GM23338 (cell line): ENCODE measurements around the gene EEF1A1.
"Not testable (repeated sequence)": the region's sequence is repeated elsewhere in the genome, so short reads cannot be mapped to it uniquely, and the experiment has no call there.

Source experiments
- CREB1 ChIP-seq: fragments of 250-450 bp; sonication (Bioruptor Pico); IDR thresholded peaks from 2 replicates; pipeline ENCODE4 v1.5.0; 2020; ENCODE audit warnings: low read depth, mild to moderate bottlenecking, moderate library complexity
- CTCF ChIP-seq, 2 experiments: fragments of 200-600 bp in 1 of 2; sonication (generic) in 1 of 2; conservative IDR thresholded peaks; 2 replicates each; pipeline versions ENCODE4 v1.5.1 to v1.6.1; 2016 to 2017; ENCODE audit warnings: antibody characterized with exemption in 2 of 2, low read depth in 2 of 2, mild to moderate bottlenecking in 2 of 2, moderate library complexity in 1 of 2
- EZH2 ChIP-seq: fragments of 200-600 bp; sonication (generic); IDR thresholded peaks from one replicate; pipeline ENCODE4 v1.8.0; 2017; ENCODE audit warnings: antibody characterized with exemption, mild to moderate bottlenecking, low read depth; ENCODE audit not compliant: unreplicated experiment
- EZH2phosphoT487 ChIP-seq: fragments of 200-600 bp; sonication (generic); IDR thresholded peaks from one replicate; pipeline ENCODE4 v1.8.1; 2018; ENCODE audit warnings: antibody characterized with exemption; ENCODE audit not compliant: unreplicated experiment
- POLR2AphosphoS5 ChIP-seq: IDR thresholded peaks from 2 replicates; pipeline ENCODE4 v1.6.1; 2016; ENCODE audit warnings: antibody characterized with exemption, low read depth

DNA sequence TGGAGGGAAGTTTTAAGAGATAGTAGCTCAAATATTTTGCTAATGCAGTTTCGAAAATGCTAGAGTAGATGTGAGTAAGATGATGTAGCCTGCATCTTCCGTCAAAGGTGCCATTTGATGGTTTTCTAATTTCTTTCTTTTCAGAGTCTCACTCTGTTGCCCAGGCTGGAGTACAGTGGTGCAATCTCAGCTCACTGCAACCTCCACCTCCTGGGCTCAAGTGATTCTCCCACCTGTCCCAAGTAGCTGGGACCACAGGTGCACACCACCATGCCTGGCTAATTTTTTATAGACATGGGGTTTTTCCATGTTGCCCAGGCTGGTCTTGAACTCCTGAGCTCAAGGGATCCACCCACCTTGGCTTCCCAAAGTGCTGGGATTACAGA is 45.6 kb upstream of the EEF1A1 start:
- TF ChIP-seq POLR2AphosphoS5; CTCF (conservative IDR thresholded peaks at IDR 0.05; ENCODE audit: low read depth in 2 of 2); CREB1 (CRISPR knock-in tag); EZH2; EZH2phosphoT487: not testable (repeated sequence)
